Activated gamma-delta T cell treated with Interleukin-2 at 50 U/mL for 16 hours (primary cell): ENCODE results near the gene SMAD3.
"Not testable (repeated sequence)": the region's sequence is repeated elsewhere in the genome, so short reads cannot be mapped to it uniquely, and the experiment has no call there.

ENCODE experiments used
- DNase-seq: peaks from one replicate; pipeline ENCODE4 v3.0.0-alpha.2; 2020

SMAD3 gene

DNA sequence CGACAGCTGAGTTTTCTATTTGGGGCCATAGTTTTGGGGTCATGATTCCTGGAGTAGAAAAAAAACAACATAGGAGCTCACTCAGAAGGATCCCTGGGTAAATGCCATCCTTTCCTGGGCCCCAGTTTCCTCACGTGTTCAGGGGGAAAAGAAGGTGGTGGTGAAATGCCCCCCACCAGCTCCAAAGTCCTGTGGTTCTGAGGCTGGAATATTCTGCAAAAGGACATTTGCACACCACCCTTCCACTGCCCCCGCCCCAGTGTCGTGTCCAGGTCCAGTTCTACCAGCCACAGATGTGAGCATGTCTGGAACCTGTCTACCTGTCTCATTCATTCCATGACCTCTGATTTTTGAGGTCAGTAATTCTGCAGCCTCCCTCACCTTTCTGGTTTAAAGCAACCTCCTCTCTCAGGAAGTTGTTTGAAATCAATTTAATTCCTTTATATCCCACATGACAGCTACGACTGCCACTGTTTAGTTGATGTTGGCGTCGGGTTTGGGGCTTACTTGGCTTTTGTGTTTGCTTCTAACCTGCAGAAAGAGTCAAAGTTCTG lies 82.1 kb downstream of the SMAD3 start:
- no peak for DNase-seq

DNA sequence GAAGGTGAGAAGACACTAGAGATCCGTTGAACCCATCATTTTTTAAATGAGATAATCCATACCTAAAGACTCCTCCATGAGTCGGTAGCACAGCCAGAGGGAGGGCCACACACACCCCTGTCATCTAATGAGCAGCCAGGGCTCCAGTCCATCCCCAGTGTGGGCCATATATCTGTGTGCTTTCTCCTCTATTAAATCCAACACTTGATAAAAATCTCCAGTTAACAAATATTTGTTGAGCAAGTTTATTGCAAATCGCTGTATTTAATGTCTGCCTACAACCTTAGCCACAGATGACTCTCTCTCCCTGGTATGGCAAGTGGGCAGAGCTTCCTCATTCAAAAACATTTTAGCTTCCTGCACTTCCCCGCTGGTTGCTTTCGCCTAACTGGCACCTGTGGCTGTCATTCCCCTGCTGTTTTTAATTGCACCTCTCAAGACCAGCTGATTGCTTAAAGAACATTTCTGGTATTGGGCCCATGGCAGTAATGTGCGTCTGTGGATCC lies 82.8 kb downstream of the SMAD3 start:
- no peak for DNase-seq

DNA sequence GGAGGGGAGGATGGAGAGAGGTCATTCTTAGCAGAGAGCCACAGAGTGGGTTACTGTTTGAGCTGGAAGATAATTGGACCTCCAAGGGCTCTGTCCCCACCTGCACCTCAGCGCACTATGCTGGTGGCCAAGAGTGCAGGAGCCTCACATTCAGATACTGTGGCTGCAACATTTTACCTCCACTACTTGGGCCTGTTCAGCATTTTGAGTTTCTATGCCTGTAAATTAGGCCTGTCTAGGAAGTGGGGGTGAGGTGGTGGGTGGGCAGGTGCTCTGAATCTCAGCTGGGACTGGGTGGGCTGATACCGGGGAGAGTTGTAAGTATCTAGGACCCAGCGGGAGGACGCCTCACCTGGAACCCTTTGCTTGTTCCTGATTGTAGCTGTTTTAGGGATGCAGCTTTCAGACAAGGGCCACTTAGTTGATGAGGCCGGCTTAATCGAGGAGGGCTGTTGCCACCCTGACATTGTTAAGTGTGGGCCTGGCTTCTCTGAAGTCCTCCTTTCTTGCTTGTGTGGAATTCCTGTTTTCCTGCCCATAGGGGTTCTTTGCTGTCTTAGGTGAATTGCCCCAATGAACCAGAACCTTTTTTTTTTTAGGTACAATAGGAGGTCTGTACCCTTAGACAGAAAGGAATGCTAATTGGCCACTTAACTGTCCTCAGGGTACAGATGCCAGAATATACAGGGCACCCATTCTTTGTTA lies 83.8 kb downstream of the SMAD3 start:
- DNase-seq: no peak

DNA sequence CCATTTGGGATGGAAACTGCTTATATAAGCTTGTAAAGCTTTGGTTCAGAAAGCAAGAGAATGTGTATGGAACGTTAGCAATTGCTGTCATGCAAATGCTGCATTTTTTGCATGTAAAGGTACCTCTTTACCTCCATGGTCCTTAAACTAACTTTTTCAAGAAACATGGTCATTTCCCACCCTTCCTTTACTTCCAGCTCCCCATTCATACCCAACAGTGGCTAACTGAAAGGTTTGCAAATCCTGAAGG lies 84.3 kb downstream of the SMAD3 start:
- no peak for DNase-seq

DNA sequence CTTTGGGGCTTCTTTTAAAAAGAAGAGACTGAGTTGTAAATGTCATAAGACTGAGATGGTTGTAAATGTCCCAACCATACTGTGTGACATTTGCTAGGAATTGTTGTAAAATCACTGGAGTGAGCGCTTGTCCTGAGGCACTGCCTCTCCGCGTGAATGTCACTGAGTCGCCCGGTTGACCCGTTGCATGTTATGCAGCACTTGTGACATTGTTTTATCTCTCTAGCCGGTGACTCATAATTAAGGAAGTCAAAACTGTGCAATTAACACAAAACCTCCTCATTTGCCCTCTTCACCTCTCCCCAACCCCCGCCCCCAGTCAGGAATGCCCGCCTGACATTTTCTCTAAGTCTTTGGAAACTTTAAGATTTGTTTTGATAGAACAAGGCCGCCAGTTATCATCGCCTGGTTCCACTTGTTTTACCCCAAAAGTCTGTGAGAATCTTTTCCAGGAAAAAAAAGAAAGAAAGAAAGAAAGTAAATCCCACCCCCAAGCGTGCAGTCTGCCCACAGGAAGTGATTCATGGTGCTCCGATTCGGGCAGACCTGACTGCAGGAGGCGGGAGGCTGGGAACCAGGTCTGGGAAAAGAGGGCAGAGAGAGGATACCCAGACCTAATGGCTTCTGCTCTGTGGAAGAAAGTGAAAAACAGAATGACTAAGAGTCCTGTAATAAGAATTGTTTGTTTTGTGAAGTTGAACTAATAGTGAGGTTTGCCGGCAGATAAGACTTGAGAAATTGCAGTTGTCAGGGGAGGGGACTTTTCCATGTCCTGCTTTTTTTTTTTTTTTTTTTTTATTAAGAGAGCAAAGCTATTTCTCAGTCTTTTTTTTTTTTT lies 84.8 kb downstream of the SMAD3 start:
- DNase-seq: no peak

DNA sequence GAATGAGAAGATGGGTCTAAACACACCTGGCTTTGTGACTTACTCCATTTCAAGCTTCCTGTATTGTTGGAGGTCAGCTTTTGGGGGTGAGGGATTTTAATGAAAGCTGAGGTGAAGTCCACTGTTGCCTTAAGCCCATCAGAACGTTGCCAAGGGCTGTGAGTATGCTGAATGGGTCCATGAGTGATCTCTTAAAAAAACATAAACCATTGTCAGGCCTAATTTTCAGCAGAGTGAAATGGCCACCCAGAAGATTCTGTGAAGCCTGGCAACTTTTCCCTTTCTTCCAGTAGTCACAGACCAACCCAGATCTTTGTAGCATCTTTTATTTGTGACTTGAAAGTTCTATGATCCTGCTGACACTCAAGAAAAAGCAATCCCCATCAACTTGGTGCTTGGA lies 87.0 kb downstream of the SMAD3 start:
- DNase-seq: no peak

DNA sequence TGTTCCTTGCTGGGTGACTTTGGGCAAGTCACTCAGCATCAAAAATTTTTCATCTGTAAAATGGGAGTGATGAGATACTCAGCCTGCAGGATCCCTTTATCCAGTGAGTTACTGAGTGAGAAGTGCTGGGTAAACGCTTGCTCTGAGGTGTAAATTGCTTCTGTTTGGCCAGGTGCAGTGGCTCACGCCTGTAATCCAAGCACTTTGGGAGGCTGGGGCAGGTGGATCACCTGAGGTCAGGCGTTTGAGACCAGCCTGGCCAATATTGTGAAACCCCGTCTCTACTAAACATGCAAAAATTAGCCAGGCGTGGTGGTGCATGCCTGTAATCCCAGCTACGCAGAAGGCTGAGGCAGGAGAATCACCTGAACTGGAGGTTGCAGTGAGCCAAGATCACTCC lies 87.6 kb downstream of the SMAD3 start:
- DNase-seq: not testable (repeated sequence)

DNA sequence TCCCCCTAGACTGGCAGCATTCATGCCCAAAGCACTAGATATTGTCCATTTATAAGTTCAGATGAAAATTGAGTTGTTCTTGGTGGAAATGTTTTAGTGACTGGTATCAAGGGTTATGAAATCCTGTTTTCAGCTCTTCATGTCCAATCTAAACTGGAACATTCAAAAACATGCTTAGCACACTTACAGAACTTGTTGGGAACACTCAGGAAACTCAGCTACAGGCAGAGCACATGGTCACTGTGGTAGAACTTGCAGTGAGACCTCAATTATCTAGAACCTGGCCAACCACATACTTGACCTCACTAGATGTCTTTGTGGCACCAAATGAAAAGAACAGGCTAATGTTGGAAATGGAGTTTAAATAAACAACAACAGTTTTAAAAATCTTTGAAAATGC lies 88.8 kb downstream of the SMAD3 start:
- DNase-seq: no peak

DNA sequence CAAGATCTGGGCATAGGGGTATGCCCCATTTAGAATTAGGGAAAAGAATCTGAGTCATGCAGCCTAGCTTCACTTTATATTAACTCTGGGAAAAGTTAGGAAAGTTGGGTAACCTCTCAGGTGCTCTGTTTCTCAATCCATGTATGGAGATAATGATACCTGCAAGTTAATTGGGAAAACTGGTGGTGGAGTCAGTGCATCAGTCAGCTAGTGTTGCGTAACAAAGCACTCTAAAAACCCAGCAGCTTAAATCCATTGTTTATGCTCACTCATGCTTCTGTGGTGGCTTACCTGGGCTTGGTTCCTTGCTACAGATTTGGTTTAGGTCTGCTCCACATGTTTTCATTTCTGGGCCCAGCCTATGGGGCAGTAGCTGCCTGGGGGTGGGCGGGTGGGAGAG lies 91.0 kb downstream of the SMAD3 start:
- no peak for DNase-seq

DNA sequence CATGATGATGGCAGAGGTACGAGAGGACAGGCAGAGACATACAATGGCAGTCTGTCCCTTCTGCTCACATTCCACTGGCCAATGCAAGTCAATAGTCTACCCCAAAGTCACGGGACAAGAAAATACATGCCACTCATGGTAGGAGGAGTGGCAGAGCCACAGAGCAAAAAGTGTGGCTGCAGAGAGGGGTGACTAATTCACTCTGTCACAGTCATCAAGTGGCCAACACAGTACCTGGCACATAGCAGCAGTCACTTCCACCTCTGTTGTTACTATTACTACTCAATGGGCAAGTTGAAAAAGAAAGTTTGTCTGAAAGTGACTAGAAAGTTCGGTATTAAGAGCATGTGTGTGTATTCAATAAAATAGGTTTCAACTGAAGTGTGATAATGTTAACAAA lies 91.4 kb downstream of the SMAD3 start:
- DNase-seq: no peak

DNA sequence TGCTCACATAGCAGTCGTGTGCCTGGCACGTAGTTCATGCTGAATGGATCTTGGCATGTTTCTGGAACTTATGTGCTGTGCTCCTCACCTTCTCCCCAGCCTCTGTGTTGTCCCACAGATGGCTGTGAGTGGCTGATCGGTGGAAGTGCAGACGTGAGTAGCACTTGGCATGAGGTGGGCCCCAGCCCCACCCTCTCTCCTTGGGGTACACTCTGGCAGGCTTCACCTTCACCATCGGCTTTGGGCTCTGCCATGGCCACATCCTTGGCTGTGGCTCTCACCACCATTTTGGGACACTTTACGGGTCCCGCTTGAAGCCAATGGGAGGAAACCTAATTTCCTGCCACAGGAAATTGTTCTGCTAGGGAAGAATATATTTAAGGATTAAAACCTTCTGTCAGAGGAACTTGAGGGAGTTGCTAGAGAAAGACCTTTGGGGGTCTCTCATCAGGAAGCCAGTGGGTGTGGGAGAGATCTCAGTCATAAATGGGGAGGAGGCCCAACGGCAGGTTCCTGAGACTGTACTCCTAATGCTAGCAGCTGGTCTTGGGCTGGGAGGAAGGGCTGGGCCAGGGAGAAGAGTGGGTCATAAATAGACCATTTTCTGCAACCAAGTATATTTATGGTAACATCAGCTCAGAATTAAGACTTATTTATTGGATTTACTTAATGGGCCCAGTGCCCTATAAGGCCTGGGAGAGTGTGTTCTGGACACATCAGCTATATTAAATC lies 92.3 kb downstream of the SMAD3 start:
- no peak for DNase-seq

DNA sequence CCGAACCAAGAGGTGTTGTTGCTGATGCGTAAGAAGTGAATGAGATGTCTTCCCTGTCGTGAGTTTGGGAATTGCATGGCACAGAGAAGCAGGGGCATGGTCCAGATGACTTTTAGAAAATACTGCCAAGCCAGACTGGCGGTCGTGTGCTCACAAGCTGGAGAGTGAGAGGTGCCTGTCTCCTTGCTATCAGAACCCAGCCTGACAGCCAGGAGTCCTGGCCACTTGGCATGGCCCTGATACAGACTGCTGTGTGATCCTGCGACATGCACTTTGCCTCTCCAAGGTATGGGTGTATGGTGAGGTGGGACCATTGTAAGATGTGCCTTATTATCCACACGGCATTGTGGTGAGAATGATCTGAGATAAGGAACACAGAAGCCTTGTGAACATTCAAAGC lies 93.0 kb downstream of the SMAD3 start:
- DNase-seq: no peak

DNA sequence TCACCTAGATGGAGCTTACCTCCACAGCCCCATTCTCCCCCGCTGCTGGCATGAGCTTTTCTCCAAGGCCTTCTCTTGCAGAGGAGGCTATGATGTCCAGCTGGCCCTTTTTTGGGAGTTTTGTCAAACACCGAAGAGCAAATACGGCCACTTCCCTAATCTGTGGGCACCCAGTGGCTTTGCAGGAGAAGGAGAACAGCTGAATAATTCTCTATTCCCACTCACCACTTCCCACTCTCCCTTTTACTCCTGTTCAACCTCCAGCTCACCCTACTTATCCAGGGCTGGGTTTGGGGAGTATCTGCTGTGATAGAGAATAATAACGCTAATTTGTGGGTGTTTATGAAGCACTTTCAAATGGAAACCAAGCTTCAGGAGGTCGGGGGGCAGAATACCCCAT lies 96.0 kb downstream of the SMAD3 start:
- DNase-seq: no peak

DNA sequence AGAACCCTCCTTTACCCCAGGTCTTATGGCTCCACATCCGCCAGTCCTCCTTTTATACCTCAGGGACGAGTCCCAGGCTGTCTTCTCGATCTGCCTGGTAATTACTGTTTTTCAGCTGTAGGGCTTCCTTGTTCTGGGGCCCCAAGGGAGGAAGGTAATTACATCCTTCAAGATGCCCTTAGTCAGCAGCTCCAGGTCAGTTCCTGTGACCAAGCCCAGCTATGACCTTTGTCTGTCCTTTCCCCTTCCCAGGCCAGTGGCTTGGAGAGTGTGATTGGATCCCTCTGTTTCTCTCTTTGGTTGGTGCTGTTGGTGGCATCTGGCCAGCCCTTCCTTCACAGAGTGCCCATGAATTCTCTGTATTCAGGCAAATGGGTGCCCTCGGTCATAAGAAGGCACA lies 96.5 kb downstream of the SMAD3 start:
- no peak for DNase-seq

DNA sequence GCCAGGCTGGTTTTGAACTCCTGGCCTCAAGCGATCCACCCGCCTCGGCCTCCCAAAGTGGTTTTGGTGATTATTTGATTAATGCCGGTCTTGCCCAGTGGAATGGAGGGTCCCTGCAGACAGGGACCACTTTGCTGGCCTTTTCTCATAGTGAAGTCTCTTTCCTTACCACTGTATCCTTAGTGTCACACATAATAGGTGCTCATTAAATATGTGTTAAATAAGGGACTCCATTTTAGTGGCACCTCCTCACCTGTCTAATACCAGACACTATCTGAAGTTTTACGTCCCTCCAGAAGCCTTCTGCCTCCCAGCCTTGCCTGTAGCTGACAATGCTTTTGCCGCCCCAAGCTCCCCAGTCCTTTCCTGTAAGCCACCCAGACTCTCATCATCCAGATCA lies 97.8 kb downstream of the SMAD3 start:
- no peak for DNase-seq

DNA sequence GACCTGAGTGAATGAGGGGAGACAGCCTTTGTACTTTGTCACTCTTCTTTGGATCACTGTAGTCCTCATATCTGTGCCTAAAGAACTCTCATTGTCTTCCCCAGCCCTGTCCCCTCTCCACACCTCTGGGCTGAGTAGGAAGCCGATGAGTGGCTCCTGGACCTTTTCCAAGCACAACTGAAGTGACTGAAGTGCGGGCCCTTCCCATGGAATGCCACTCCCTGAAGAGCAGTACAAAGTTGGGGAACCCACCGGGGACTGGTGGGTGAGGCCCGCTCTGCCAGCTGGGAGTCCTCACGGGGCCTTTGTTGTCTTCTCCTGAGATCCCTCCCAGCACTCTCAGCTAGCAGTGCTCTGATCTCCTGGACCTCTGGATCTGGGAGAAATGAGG lies 99.0 kb downstream of the SMAD3 start:
- DNase-seq: no peak

DNA sequence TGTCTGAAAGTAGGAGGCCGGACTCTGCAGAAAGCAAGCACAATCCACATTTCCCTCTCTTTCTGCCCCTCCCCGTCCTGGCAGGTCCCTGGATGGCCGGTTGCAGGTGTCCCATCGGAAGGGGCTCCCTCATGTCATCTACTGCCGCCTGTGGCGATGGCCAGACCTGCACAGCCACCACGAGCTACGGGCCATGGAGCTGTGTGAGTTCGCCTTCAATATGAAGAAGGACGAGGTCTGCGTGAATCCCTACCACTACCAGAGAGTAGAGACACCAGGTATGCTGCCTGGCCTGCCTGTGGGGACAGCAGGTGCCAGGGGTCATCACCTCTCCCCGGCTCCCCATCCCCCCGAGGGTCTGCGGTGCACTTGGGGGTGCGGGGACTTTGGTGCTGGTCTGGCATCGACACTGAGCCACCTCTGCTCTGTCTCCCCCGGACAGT lies 99.4 kb downstream of the SMAD3 start:
- no peak for DNase-seq

DNA sequence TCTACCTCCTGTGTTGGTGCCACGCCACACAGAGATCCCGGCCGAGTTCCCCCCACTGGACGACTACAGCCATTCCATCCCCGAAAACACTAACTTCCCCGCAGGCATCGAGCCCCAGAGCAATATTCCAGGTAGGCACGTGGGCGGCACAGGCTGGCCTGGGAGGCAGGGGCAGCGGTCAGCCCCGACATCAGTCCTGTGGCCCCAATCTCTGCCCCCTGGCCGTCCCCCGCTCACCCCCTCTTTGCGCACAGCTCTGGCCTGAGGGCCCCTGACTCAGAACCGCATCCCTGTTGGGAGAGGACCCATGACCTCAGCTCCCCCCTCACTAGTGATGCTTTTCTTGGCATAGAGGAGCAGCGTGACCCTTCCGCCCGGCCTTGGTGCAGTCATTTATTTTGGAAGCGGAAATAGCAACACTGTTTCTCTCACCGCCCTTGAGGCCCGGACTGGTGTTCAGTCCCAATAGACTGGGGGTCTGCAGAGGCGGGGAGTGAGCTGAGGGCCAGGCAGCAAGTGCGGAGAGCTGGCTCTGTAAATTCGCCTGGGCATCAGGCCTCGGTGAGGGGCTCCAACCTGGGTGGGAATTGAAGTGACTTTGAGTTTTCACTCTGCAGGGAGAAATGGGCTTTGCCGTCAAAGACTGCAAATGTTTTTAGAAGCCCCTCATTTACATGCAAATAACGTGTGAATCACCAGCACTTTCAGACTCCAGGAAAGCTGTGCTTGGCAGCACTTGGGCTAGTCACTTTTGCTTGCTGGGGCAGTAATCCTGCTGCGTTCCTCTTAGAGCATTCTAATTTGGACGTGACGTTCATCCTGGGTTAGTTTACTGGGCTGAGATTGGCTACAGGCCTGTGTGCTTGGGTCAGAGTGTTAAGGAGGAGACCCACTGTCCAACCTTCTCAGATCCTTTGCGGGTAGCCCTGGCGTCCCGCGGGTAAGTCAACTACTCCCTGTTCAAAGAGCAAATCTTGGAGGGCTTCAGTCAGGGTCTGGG lies 100.2 kb downstream of the SMAD3 start:
- no peak for DNase-seq

DNA sequence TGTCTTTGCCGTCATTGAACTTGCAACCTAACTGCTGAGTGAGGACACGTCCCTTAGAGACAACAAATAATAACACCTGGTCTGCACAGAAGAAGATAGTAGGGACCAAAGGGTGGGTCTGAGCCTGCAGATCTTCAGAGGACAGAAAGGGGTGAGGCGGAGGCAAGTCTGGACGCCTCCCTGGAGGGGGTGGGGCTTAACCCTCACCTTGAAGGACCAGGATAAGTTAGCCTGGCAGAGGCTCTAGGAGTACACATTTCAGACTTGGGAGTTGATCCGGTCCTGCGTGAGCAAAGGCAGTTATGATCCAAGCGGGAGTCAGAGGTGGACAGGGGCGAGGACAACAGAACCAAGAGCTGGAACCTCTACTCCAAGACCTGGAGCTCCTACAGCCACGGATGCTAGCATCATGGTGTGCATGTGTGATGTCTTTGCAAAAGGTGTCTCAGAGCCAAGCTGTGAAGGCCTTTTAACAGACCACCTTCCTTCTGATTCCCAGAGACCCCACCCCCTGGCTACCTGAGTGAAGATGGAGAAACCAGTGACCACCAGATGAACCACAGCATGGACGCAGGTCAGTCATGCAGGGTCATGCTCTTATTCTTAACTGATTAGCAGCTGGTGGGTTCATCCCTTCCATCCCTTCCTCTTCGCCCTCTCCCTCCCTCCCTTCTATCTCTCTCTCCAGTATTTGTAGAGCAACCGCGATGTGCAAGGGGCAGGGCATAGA lies 101.0 kb downstream of the SMAD3 start:
- DNase-seq: no peak

DNA sequence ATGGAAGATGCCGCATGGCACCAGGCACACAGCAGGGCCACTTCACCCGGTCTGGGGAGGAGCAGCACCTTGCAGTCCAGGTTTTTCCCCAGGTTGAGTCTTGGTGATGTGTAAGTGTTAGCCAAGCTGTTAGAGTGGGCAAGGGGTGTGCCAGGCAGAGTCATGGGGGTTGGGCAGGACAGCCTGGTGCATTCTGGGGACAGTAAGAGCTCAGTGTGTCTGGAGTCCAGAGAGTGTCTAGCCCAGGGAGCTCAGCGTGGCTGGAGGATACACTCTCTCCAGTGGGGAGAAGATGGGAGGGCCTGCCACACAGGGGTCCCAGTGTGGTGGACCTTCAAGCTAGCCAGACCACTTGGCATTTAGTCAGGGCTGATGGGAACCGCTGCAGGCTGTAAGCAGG lies 101.7 kb downstream of the SMAD3 start:
- DNase-seq: no peak

DNA sequence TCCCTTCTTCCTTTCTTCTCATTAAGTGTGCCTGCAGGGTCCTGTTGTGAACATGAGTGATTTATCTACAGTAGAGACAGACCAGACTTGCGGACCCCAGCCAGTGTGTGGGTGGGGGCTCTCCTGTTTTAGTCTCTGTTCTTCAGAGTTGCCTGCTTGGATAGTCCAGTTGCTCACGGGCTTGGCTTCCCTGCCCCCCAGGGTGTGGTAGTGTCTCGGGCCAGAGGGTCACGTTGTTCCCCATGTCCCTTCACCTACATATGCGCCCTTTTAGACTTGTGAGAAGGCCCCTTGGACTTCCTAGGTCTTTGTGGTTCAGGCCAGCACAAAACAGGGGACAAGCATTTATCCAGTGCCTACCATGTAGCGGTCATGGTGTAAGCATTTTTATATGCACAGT lies 103.3 kb downstream of the SMAD3 start:
- DNase-seq: no peak
